HFF-Myc (cell line): ENCODE results near the gene BZW2.

Experiments used
- DNase-seq: peaks from one replicate; pipeline ENCODE4 v3.0.0-alpha.2; 2011; ENCODE audit warnings: low read depth; ENCODE audit errors: extremely low read depth
- H3K4me3 ChIP-seq: replicated peaks from 2 replicates; pipeline ENCODE4 v1.5.1; 2011; ENCODE audit warnings: low read depth, mild to moderate bottlenecking, control low read depth, low read length
- CTCF ChIP-seq: IDR thresholded peaks from 2 replicates; pipeline ENCODE4 v1.5.1; 2012; ENCODE audit warnings: mild to moderate bottlenecking, low read depth, low read length, control low read depth; ENCODE audit errors: missing control alignments

The BZW2 gene

DNA sequence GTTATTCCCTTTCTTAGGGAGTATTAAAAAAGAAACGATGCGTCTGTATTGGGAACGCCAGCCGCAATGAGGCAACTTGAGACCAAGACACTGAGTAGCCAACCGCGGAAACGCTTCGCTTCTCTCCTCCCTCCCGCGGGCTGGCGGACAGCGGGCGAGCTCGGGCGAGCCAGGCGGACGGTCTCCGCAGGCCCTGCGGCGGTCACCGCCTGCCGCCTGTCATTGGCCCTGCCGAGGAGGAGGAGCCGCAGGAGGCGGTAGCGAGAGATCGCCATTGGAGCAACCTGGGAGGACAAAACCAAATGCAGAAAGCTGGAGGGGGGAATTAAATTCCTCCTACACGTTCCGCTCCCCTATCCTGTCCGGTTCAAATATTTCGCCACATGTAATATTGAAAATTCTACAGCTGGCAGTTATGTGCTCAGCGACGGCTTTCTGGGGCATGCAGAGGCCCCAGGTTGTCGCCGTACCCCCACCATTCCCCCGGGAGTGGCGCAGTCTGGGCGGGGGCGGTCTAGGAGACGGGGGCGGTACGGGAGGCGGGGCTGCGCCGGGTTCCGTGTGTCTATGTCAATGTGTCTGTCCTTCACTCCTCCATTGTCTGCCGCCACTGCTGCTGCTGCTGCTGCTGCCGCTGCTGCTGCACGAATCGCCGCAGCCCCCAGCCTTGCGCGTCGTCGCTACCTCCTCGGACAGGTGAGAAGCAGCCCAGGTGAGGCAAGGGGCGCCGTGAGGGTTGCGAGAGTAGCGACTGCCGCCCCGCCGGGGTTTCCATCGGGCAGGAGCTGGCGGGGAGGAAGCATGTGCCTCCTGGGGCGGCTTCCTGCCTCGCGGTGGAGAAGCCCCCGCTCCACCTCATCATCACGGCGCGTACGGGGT, at the start of gene BZW2, which contains the start of gene ANKMY2:
BZW2 (plus strand) TSS at position 589 of the 879 bp plus-strand sequence. CDS start 19,263 bp downstream, outside the sequence.
ANKMY2 (minus strand) TSS at position 162 of the 879 bp plus-strand sequence. CDS start 181 bp downstream, outside the sequence.
- DNase-seq: peak; percentile 86
- H3K4me3 ChIP-seq: peak within 1 kb of the TSS; percentile 91
- TF ChIP-seq CTCF: no peak

- TF ChIP-seq CTCF: no peak
- no peak for DNase-seq
- no peak overlapping the region for H3K4me3 ChIP-seq
Measured at GRCh38 chr7:16598015-16598414, 48.0 kb upstream of the BZW2 start.

DNA sequence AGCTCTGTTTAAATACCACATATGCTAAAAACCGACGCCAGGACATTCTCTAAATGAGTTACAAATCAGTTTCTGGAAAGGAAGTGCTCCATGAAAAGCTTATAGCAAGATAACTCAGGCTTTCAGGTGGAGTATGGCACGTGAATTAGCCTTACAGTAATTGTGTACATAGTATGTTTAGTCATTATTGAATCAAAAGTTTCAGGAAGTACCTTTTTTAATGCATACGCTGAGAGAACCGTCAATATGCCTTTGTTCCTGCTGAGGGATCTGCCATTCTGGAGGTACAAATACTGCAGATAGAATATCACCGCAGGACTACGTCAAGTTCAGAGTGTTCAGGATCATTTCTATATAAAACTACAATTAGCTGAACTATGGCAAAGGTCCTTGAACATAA, 46.1 kb upstream of the BZW2 start:
- DNase-seq: no peak
- no peak for TF ChIP-seq CTCF
- no peak overlapping the region for H3K4me3 ChIP-seq

DNA sequence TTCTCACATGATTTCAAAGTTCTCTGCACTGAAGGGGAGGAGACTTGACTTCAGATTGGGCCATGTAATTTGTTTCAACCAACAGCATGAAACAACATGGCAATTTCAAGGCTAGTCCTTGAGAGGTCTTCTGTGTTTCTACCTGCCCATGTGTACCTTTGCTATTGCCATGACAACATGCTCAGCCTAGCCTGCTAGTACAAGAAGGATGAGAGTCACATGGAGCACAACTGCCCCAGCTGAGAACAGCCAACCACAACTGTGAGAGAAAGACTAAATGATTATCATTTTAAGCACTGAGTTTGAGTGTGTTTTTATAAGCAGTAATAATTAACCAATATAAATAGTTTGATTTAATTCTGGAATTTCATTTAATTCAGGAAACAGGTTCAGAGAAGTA, 42.3 kb upstream of the BZW2 start:
- no peak overlapping the region for H3K4me3 ChIP-seq
- no peak for TF ChIP-seq CTCF
- DNase-seq: no peak

DNA sequence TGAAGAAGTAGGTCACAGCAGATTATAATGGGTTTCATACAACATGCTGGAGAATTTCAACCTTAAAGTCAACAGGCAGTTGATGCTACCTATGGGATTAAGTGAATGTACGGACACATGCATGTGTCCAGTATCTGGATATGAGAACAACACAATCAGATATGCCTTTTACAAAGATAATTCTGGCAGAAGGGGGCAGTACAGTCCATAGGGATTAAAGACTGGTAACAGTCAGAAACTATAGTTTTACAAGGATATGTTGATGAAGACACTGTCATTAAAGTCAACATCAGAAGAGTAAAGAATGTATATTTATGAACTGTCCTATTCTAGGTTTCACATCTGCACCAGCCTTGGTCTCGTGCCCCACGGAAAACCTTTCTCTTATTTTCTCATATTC, 41.9 kb upstream of the BZW2 start:
- no peak for DNase-seq
- no peak overlapping the region for H3K4me3 ChIP-seq
- no peak for TF ChIP-seq CTCF

DNA sequence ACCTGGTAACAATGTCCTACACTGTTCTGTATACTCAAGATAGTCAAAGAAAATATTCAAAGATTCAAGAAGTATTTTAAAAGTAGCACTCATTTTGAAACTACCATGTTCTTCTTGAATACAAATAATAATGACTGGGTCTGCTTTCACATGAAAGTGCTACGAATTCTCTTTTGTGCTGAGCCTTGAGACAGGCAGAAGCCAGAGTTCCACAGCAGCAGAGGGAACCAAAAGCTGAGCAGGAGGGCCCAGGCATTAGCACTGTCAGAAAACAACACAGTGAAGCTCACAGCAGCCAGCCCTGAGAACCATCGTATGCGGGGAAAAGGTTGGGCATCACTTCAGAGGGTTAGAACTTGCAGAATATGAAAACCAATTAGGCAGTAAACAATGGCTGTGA, 39.3 kb upstream of the BZW2 start:
- TF ChIP-seq CTCF: no peak
- DNase-seq: no peak
- no peak overlapping the region for H3K4me3 ChIP-seq
